ENCODE measurements around the gene ITGA11. TPM values are rescaled to one million over a fixed set of nuclear protein-coding genes. Genes with fewer than 3 reads are reported as not detected.

The ITGA11 gene
- total RNA-seq, 2 donors from 2014 or later: 12.6 to 35.4 TPM

DNA sequence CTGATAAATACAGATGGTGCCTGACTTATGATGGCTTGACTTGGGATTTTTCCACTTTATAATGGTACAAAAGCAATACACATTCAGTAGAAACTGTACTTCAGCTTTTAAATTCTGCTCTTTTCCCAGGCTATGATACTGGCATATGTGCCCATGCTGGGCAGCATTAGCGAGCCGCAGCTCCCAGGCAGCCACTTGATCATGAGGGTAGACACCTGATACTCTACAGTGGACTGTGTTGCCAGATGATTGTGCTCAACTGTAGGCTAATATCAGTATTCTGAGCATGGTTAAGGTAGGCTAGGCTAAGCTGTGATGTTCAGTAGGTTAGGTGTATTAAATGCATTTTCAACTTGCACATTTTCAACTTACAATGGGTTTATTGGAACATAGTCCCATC, 172.1 kb downstream of the ITGA11 start:
- no peaks in the 10 kb centered on the region for H3K36me3 ChIP-seq
- H3K4me1 ChIP-seq: peaks cover 0 to 5% of the 10 kb centered on the region in 2 donors

GRCh38 chr15:68258692-68259091, 173.3 kb downstream of the ITGA11 start:
- DNase-seq (ENCODE audit: low spot score): no peak
- Histone ChIP-seq H3K27me3 (no peaks in the 10 kb centered on the region), H3K9me3 (no peaks in the 10 kb centered on the region), H3K4me3 (no peak overlapping the region), H3K36me3 (no peaks in the 10 kb centered on the region), H3K27ac (peak overlapping the region; percentile 13 to 54), H3K4me1 (peaks cover 0 to 5% of the 10 kb centered on the region in 2 donors)
- TF ChIP-seq CTCF (IDR thresholded peaks at IDR 0.05): no peak

More for the DNA sequence above, 172.1 kb downstream of the ITGA11 start:
- Histone ChIP-seq H3K27me3 (no peaks in the 10 kb centered on the region), H3K4me3 (no peak overlapping the region), H3K9me3 (no peaks in the 10 kb centered on the region), H3K27ac (peak overlapping the region; percentile 13 to 54)
- TF ChIP-seq CTCF (IDR thresholded peaks at IDR 0.05): no peak
- no peak for DNase-seq (ENCODE audit: low spot score)

DNA sequence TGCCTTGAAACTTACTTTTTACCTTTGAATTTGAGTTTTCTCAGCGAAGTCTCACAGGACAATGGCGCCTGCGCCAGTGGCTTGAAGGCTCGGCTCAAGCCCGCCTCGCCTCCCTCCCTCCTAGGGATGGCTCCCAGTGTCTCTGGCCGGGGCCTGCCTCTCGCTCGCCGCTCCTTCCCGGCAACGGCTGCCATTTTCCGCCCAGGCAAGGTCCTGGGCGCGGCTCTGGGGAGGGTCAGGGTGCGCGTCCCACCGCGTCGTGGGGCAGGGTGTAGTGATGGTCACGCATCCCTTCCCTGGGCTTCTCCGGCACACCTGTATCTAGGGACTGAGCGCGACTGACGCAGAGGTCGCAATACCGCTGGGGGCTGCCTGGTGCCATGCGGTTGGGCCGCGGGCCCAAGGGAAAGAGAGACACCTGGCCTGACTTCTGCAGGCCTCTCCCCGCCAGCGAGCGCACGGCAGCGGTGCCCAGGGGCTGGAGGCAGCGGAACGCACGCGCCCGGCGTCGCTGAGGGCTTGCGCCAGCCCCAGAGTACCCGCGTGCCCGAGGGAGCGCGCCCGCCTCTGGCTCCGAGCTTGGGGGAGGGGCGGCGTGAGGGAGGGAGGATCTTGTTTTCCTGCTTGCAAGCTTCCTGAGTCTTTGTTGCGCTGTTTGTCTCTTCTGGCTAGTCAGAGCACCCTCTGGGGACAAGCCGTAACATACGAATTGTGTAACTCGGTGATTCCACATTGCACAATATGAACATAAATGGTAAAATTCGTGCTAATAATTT, 175.1 kb downstream of the ITGA11 start:
- Histone ChIP-seq H3K27me3 (no peaks in the 10 kb centered on the region), H3K4me1 (peaks cover 0 to 10% of the 10 kb centered on the region in 2 donors), H3K4me3 (peak overlapping the region; percentile 40 to 59), H3K36me3 (no peaks in the 10 kb centered on the region), H3K27ac (peak overlapping the region; percentile 89 to 92), H3K9me3 (no peaks in the 10 kb centered on the region)
- DNase-seq (ENCODE audit: low spot score): peak; percentile 92
- peak in 1 of 2 donors; percentile 15 for TF ChIP-seq CTCF (IDR thresholded peaks at IDR 0.05)

DNA sequence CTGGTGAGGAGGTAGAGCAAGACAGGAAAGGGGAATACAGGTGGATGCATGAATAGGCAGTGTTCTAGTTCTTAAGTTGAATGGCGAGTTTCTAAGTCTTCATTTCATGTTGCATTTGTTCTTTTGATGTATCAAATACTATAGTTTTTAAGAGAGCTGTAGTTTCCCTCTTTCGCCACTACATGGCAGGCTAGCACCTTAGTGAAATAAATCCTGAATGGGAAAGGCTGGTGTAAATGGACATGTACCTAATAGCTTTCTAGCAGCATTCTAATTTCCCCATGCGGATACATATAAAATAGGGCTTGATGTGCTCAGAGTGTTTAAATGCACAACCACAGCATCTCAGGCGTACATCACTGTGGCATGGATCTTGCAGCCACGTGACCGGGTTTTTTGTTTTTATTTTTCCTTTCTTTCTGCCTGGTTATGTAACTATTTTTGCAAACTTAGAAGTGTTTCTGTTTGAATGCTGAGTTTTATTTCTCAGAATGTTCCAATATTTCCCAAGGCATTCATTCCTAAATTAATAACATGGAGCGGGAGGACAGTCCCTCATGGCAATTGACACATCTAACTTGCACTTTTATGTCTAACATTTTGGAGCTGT, 178.9 kb downstream of the ITGA11 start:
- TF ChIP-seq CTCF (IDR thresholded peaks at IDR 0.05): peak; percentile 76 to 93
- no peak overlapping the region for H3K4me3 ChIP-seq
- DNase-seq (ENCODE audit: low spot score): no peak
- no peaks in the 10 kb centered on the region for H3K9me3 ChIP-seq
- H3K27me3 ChIP-seq: no peaks in the 10 kb centered on the region
- no peak overlapping the region for H3K27ac ChIP-seq
- no peaks in the 10 kb centered on the region for H3K36me3 ChIP-seq
- H3K4me1 ChIP-seq: peaks cover 0 to 10% of the 10 kb centered on the region in 2 donors

- Histone ChIP-seq H3K27me3 (no peaks in the 10 kb centered on the region), H3K4me3 (no peak overlapping the region), H3K4me1 (peaks cover 0 to 5% of the 10 kb centered on the region in 2 donors), H3K9me3 (peaks cover 0 to 8% of the 10 kb centered on the region in 2 donors), H3K27ac (no peak overlapping the region), H3K36me3 (no peaks in the 10 kb centered on the region)
- no peak for DNase-seq (ENCODE audit: low spot score)
- no peak for TF ChIP-seq CTCF (IDR thresholded peaks at IDR 0.05)
These were observed 182.8 kb downstream of the ITGA11 start for GRCh38 chr15:68249058-68249713.

Other genes starting within 250 kb of the ITGA11 start
- 1 to 10 TPM in 1 of 2 donors, under 1 TPM in 1; 0.52 to 2.1 TPM for gene CALML4, start 226.8 kb downstream of the ITGA11 start, total RNA-seq
- 1 to 10 TPM; 6.4 to 7.4 TPM for gene CLN6, start 202.4 kb downstream of the ITGA11 start, total RNA-seq
- gene FEM1B, start 154.4 kb downstream of the ITGA11 start, total RNA-seq: 10 to 100 TPM; 33.1 to 55.3 TPM
- gene CORO2B, start 146.8 kb upstream of the ITGA11 start, total RNA-seq: 1 to 10 TPM; 6.0 to 9.7 TPM

All from right atrium auricular region (tissue), 2 donors.